CD4-positive, alpha-beta T cell treated with Interleukin-15 for 4 hours (primary cell): ENCODE data around the gene KIF3B.
"Not testable (repeated sequence)": the region's sequence is repeated elsewhere in the genome, so short reads cannot be mapped to it uniquely, and the experiment has no call there.

Source experiments
- DNase-seq: peaks from one replicate; pipeline ENCODE4 v3.0.0-alpha.2; 2020; ENCODE audit warnings: low spot score

Gene KIF3B

GRCh38 chr20:32330555-32330897 lies 53.1 kb downstream of the KIF3B start:
- DNase-seq = no peak

GRCh38 chr20:32332614-32333013 lies 55.2 kb downstream of the KIF3B start:
- DNase-seq = no peak

DNA sequence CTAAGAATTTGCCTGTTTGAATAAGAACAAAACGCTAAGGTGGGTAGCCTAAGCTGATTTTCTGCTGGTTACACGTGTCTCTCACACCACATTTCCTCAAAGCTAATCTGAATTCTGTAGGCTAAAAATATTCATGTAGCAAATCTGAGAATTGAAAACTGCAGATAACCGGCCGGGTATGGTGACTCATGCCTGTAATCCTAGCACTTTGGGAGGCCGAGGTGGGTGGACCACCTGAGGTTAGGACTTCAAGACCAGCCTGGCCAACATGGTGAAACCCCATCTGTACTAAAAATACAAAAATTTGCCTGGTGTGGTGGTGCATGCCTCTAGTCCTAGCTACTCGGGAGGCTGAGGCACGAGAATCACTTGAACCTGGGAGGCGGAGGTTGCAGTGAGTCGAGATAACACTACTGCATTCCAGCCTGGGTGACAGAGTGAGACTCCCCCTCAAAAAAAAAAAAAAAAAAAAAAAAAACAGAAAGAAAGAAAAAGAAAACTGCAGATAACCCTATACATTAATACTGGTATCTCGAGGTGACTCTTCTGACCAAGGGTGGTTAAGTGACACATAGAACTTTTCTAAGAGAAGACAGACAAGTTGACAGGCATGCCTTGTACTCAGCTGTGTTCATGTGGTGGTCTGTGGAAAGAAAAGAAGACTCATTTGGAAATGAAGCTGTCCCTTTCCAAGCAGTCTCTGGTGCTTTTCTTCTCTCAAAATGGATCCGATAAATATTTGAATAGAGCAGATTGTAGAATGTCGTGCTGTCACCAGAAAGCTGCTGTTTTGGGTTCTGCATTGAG lies 55.9 kb downstream of the KIF3B start:
- DNase-seq = peak; percentile 24

DNA sequence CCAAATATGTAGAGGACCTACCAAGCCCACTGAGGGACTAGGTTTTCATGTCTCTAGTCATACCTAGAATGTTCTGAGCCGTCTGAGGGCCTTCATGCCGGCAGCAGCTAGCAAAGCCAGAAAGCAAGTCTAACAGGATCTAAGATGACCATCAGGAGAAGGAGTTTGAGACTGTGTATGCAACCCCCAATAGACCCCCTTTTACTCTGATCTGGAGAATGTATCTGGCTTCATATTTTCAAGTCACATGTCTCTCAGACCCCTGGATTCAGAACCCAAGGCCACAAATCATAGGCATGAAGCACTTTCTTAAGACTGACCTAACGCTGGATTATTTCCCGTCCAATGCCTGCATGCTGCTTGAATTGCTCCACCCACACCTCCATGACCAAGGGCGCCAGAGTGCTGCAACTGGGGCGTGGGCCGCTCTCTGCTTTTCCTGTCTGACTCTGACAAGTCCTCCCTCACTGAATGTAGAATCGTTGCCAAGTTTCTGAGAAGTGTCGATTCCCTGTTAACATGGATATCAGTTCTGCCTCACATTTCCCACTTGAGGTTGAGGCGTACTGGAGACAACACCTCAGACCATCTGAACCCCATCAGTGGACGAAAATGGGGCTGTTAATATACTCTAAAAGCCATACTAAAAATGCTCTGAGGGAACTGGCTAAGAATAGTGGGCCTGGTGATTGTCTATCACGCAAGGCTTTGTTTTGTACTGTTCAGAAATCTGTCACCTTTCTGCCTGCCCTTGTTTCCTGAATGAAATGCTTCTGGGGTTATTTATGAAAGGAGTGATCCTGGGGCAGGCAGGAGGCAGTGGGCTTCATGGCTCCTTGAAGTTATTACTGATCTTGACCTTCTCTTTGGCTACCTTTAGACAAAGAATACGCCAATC lies 56.8 kb downstream of the KIF3B start:
- DNase-seq = peak; percentile 62

- DNase-seq = no peak
Observed at GRCh38 chr20:32336918-32337347, 59.5 kb downstream of the KIF3B start.

DNA sequence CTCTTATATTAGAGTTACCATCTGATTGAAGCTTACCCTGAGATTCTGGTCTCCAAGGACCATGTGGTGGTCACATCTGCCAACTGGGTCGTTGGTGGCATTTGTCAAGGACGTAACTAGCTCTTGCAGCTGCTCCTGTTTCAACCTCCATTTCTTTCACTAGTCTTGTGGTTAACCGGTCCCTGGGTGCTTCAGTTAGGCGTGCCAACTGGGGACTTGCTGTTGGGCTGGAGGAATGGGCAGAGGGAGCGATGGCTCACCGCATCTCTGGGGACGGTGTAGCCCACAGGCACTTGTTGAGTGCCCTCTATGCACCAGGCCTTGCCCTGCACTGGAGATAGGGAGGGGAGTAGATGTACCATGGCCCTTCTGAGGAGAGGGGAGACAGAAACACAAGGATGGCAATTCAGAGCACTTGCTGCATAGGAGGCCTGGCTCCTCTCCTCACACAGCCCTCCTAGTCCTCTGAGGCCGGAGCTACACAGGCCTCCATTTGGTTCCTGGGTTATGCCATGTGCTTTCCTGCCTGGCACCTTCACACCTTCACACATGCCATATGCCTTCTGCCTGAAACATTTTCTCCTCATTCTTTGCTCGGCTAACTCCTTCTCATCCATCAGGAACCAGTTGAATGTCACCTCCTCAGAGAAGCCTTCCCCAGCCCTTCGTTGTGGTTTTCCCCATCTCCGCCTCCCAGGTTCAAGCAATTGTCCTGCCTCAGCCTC lies 60.6 kb downstream of the KIF3B start:
- DNase-seq = no peak

GRCh38 chr20:32338665-32339064 lies 61.2 kb downstream of the KIF3B start:
- DNase-seq = no peak

- DNase-seq = no peak
Observed at GRCh38 chr20:32339116-32339515, 61.7 kb downstream of the KIF3B start.

DNA sequence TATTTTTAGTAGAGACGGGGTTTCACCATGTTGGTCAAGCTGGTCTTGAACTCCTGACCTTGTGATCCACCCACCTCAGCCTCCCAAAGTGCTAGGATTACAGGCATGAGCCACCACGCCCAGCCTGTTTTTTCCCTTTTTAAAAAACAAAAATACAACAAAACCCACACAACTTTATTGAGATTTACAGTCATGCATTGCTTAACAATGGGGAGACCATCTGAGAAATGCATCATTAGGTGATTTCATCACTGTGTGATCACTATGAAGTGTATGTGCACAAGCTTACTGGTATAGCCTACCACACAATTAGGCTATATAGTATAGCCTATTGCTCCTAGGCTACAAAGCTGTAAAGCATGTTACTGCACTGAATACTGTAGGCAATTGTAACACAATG lies 63.6 kb downstream of the KIF3B start:
- DNase-seq = not testable (repeated sequence)

DNA sequence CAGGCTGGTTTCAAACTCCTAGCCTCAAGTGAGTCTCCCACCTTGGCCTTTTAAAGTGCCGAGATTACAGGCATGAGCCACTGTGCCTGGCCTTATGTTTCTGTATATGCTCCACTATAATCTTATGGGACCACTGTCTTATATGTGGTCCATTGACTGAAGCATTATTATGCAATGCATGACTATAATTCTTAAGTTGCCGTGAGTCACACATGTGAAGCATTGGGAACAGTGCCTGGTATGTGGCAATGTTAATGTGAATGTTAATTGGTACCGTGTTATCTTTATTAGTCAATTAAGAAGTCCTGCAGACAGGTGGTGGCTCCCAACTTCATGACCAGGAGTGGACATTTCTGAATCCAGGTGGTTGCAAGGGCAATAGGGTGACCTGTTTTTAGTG lies 66.0 kb downstream of the KIF3B start:
- no peak for DNase-seq

DNA sequence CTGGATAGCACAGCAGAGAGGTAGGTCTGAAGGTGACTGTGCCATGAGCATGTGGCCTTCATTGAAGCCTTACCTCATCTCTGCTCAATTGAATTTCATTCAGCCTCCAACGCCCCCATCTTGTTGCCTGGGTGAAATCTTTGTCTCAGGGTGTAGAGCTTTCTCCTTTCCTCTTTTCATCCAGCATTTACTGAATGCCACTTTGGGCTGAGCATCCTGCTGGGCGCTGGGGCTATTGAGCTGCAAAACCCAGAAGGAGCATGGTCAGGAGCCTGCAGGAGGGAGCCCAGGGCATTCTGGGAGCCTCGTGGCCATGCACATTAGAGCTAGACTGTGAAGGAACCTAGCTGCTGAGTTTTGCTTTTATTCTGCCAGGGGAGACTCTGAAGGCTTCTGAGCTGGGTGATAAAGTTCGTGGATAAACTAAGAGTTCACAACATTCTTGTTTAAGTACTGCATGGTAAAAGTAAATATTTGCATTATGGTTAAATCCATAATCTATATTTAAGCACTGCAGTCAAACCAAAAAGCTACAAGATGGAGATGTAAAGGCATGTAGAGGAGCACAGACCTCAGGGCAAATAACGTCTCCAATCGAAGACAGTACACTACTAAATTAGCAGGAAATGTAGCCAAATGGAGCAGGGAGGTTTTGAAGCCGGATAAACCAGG lies 67.5 kb downstream of the KIF3B start:
- DNase-seq = no peak

DNA sequence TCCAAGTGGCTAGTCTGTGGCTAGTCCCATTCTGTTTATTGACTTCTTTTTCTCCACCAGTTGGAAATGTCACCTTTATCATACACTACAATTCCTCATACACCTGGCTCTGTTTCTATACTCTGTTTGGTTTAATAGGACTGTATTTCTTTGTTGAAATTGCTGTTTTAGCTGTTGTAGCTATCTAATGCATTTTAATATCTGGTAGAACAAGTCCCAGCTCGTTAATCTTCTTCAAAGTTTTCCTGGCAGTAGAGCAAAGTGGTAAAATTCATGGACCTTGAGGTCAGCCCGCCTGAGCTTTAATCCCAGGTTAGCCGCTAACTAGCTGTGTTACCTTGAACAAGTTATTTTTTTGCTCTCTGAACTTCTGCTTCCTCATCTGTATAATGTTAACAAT lies 70.8 kb downstream of the KIF3B start:
- no peak for DNase-seq

GRCh38 chr20:32350421-32350820 lies 73.0 kb downstream of the KIF3B start:
- no peak for DNase-seq

DNA sequence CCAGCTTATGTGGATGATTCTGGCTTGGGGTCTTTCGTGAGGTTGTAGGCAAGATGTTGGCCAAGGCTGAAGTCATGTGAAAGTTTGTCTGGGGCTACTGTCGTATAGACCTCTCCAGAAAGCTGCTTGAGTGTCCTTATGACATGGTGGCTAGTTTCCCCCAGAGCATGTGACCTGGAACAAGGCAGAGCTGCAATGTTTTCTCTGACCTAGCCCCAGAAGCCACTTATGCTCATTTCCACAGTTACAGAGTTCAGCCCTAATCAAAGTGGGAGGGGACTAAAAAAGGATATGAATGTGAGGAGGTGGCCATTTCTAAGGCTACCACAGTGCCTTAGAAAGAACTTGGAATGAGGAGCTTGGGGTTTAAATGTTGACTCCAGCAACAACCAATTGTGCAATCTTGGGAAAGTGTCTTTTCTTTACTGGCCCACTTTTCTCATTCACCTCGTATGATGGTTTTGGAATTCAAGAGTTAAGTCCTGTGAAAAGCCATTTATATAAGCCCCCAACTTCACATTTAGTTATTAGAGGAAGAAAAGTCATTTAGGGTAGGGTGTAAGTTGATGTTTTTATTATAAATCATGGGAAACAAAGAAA lies 74.8 kb downstream of the KIF3B start:
- no peak for DNase-seq

DNA sequence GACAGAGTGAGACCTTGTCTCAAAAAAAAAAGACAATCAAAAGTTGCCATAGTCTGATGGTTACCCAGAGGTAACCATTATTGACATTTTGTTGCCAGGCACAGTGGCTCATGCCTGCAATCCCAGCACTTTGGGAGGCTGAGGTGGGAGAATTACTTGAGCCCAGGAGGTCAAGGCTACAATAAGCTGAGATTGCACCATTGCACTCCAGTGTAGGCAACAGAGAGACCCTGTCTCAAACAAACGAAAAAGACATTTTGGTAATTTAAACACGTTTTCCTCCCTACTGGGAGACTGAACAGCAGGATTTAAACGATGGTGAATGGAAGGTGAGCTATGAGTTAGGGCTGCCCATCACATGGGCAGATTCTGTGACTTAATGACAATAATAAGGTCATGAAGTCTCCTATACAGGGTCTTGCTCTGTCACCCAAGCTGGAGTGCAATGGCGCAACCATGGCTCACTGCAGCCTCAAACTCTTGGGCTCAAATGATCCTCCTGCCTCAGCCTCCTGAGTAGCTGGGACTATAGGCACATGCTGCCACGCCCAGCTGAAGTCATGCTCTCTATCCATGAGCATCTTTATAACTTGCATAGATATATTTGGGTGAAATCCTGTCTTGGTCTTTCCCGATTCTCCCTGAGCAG lies 76.5 kb downstream of the KIF3B start:
- no peak for DNase-seq

DNA sequence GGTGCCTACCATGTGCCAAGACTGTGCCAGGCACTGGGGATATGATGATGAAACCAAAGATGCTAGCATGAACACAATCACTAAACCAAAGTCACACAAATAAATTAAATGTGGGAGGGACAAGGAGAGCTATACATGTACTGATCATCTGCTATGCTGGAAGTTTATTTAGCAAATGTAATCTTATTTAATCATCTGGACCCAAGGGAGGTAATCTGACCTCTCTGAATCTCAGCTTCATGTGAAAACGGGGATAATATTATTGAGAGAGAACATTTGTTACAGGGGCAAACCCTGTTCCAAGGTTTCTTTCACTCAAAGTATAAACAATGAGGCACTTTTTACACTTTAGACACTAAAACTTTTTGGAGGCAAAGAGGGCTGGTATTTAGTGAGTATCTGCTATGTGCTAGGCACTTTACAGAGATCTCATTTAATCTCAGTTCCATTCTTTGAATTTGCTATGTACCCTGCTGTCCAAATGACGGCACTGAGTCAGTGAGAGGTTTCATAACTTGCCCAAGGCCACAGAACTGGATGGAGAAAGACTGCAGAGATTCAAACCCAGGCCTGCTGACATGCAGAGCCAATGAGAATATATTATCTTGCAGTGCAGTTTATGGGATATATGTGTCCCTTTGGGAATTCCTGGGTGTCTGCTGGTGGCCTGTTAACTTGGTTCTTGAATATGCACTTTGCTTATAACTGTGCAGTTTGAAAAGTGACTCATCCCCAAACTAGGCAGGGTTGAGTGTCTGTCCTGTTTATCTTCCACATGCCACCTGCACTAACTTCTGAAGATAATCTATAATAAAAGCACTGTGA lies 77.4 kb downstream of the KIF3B start:
- no peak for DNase-seq

- DNase-seq = no peak
Observed at GRCh38 chr20:32355417-32355841, 78.0 kb downstream of the KIF3B start.

DNA sequence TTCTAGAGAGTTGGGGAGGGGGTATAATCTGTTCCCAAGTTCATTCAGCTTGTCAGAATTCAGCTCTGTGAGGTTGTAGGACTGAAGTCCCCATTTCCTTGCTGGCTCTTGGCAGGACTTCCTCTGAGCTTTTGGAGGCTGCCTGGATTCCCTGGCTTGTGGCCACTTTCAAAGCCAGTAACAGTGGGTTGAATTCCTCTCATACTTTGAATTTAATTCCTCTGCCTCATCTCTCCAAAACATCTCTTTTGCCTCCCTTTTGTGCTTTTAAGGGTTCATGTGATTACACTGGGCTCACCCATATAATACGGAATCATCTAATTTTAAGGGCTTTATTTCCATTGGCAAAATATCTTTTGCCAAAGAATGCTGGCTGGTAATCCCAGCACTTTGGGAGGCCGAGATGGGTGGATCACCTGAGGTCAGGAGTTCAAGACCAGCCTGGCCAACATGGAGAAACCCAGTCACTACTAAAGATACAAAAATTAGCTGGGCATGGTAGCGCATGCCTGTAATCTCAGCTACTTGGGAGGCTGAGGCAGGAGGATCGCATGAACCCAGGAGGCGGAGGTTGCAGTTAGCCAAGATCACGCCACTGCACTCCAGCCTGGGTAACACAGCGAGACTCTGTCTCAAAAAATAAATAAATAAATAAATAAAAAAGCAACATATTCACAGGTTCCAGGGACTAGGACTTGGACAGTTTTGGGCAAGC lies 78.6 kb downstream of the KIF3B start:
- DNase-seq = not testable (repeated sequence)

DNA sequence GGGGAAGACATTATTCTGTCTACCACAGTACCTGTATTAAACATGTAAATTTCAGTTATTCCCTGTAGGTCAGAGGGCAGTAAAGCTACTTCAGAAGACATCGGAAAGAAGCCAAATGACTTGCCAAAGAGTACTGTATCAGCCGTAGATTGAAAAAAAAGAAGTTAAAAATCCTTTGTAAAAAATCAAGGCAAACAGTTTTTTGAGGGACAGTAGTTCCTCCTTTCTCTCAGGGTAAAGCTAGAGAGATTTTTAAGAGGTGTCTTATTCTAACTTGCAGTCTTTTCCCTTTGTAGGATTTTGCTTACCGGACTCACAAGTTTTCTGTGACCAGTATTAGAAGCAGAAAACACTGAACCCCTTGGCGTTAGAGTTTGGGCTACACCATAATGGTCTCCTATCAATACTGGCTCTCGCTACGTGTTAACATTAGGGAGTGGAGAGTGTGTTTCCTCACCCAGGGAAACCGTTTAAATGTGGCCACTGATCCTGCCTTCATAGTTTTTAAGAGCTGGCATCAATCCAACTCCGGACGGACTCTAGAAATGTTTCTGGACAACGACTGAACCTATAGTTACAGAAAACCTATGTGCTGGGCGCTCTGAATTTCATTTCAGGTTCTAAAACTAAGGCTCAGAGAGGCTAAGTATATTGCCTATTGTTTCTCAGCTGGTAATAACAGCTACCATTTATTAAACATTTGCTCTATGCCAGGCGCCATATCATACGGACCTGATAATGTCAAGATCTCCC lies 79.3 kb downstream of the KIF3B start:
- DNase-seq = no peak
